Mucosa of descending colon (tissue), 3 donors: ENCODE results near the gene KIDINS220. TPM values are rescaled to one million over a fixed set of nuclear protein-coding genes. Genes with fewer than 3 reads are reported as not detected.

Experiments used
- ATAC-seq: fragments of 200-7000 bp; cut with Tn5 transposase; one replicate; pipeline ENCODE4 v1.9.1; 2020; ENCODE audit warnings: mild to moderate bottlenecking, moderate library complexity
- DNase-seq, 3 donors: peaks; one replicate each; pipeline ENCODE4 v3.0.0-alpha.2; 2020
- H3K36me3 ChIP-seq: fragments of 200-600 bp; one replicate; pipeline ENCODE4 v1.8.0; 2021; ENCODE audit warnings: low read depth, mild to moderate bottlenecking
- H3K4me1 ChIP-seq: fragments of 200-600 bp; one replicate; pipeline ENCODE4 v1.8.0; 2021; ENCODE audit warnings: low read depth, mild to moderate bottlenecking
- H3K4me3 ChIP-seq: fragments of 200-600 bp; one replicate; pipeline ENCODE4 v1.8.0; 2021; ENCODE audit warnings: mild to moderate bottlenecking
- H3K9me3 ChIP-seq: fragments of 200-600 bp; one replicate; pipeline ENCODE4 v1.8.0; 2021; ENCODE audit warnings: mild to moderate bottlenecking
- intact Hi-C, 2 donors: fragments of 100-400 bp; cut with DNase I in 1 of 2; cut with micrococcal nuclease in 1 of 2; formaldehyde crosslinking; loops; one replicate each; pipeline versions ENCODE4 v1.11.0 to v1.11.1; 2022; cut with DNase I, micrococcal nuclease
- total RNA-seq, 3 donors: library from RNA; stranded (reverse); fragmentation: NEBNext Ultra II Directional in 2 of 3; extraction: Animal tissue kit (Norgen Biotek cat#: 25700) in 2 of 3; gene quantifications; one replicate each; pipeline versions ENCODE4 v1.2.1 to v1.2.4, GENCODE V29; 2021 to 2023
- TF ChIP-seq, protein P1 (sequence below): fragments of 200-600 bp; IDR thresholded peaks from one replicate; pipeline ENCODE4 v1.8.0; 2022; ENCODE audit warnings: antibody characterized with exemption, mild to moderate bottlenecking
- donor health status: DM: no; HTN: no; CAD: no; lungs with moderate emphysema.
- donor health status: DM: no; HTN: no; CAD: no.
- donor health status: DM: no; HTN: yes; CAD: no.

The KIDINS220 gene
- total RNA-seq, 3 donors from 2014 or later, result 54.8 to 69.6 (median 55.9) TPM

DNA sequence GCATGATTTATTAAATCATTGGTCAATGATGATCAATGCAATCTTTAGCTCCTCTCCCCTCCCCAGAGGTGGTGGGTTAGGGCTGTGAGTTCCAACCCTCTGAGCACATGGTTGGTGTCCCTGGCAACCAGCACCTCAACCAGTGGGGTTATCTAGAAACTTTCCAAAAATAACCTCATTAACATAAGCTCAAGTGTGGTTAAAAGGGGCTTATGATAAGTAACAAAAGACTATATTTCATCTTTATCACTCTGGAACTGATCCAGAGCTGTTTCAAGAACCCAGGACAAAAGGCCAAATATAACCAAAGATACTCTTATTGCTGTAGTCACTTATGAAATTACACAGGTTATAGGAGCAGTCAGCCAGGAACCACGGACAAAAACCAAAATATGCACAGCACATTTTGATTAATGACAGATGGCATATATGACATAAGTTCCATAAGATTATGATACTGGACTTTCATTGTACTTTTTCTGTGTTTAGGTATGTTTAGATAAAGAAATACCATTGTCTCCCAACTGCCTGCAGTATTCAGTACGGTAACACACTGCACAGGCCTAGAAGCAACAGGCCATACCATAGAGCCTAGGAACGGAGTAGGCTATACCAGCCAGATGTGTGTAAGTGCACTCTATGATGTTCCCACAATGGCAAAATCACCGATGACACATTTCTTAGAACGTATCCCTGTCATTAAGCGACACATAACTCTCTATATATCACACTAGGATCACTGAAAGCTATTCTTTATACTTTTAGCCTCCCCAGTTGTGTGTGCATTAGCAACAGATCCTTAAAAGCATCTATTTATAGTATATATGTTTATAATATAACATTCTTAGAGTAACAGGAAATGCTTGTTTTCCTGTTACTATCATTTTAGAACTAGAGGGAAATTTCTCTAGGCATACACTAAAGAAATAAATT lies 31.9 kb downstream of the KIDINS220 start:
- H3K36me3 ChIP-seq, result no peaks in the 10 kb centered on the region
- intact Hi-C loops, result no loop called here

GRCh38 chr2:8803658-8804379 lies 33.6 kb downstream of the KIDINS220 start:
- ATAC-seq (peak; percentile 99), DNase-seq (peak; percentile 46 to 62 (median 57))
- TF ChIP-seq, protein P1, sequence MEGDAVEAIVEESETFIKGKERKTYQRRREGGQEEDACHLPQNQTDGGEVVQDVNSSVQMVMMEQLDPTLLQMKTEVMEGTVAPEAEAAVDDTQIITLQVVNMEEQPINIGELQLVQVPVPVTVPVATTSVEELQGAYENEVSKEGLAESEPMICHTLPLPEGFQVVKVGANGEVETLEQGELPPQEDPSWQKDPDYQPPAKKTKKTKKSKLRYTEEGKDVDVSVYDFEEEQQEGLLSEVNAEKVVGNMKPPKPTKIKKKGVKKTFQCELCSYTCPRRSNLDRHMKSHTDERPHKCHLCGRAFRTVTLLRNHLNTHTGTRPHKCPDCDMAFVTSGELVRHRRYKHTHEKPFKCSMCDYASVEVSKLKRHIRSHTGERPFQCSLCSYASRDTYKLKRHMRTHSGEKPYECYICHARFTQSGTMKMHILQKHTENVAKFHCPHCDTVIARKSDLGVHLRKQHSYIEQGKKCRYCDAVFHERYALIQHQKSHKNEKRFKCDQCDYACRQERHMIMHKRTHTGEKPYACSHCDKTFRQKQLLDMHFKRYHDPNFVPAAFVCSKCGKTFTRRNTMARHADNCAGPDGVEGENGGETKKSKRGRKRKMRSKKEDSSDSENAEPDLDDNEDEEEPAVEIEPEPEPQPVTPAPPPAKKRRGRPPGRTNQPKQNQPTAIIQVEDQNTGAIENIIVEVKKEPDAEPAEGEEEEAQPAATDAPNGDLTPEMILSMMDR, result no peak
- no peaks in the 10 kb centered on the region for H3K36me3 ChIP-seq
- no peak overlapping the region for H3K4me3 ChIP-seq
- intact Hi-C loops, result no loop called here
- no peaks in the 10 kb centered on the region for H3K9me3 ChIP-seq
- H3K4me1 ChIP-seq, result peaks cover 9% of the 10 kb centered on the region

More for the DNA sequence above, 31.9 kb downstream of the KIDINS220 start:
- Histone ChIP-seq H3K4me3 (no peak overlapping the region), H3K4me1 (peaks cover 9% of the 10 kb centered on the region), H3K9me3 (no peaks in the 10 kb centered on the region)
- DNase-seq (no peak), ATAC-seq (no peak)
- TF ChIP-seq, protein P1, result no peak

- Histone ChIP-seq H3K4me1 (peaks cover 9% of the 10 kb centered on the region), H3K9me3 (no peaks in the 10 kb centered on the region), H3K36me3 (no peaks in the 10 kb centered on the region), H3K4me3 (no peak overlapping the region)
- DNase-seq (no peak), ATAC-seq (no peak)
- TF ChIP-seq, protein P1, result no peak
- intact Hi-C loops, result no loop called here
Observed at GRCh38 chr2:8802741-8803140, 34.7 kb downstream of the KIDINS220 start.

DNA sequence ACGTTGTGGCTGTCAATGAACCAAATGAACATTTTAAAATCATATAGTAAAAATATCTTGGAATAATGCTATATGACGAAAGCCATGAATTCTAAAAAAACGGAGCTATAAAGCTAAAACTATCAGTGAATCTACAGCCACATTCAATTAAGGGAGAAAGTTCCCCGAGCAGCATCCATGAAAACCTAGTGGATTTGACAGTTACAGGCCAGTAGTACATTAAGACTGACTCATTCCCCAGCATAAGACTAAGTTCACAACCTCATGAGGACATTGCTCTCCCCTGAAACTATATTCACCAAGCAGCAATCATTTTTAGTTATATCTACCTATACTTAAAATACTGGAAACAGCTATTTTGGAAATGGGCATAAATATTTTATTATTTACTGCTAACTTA lies 36.6 kb downstream of the KIDINS220 start:
- intact Hi-C loops, result no loop called here
- Histone ChIP-seq H3K36me3 (no peaks in the 10 kb centered on the region), H3K9me3 (no peaks in the 10 kb centered on the region), H3K4me1 (peaks cover 9% of the 10 kb centered on the region), H3K4me3 (no peak overlapping the region)
- ATAC-seq (no peak), DNase-seq (no peak)
- TF ChIP-seq, protein P1, result no peak

DNA sequence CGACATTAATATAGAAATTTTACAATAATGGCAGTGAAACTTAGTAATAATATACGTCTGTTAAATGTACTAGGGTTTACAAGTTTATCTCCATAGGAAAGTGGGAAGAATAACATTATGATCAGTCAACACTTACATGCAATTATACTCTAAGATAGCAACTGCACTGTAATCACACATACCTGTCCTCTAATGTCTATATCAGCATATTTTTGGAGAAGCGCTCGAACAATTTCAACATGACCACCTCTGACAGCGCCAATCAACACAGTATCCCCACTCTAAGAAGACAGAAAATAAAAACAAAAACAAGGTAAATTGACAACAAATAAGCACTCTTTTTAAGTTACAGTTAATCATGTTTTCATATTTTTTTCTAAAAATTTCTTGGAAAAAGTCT lies 37.2 kb downstream of the KIDINS220 start:
- TF ChIP-seq, protein P1, result no peak
- Histone ChIP-seq H3K4me3 (no peak overlapping the region), H3K4me1 (peaks cover 9% of the 10 kb centered on the region), H3K9me3 (no peaks in the 10 kb centered on the region), H3K36me3 (no peaks in the 10 kb centered on the region)
- ATAC-seq, result no peak
- no peak for DNase-seq
- intact Hi-C loops, result no loop called here
